D721Med (cell line): ENCODE measurements around the gene STX4.
"Not testable (repeated sequence)": the region's sequence is repeated elsewhere in the genome, so short reads cannot be mapped to it uniquely, and the experiment has no call there.

Experiments used
- DNase-seq: peaks from one replicate; pipeline ENCODE4 v3.0.0; 2011; ENCODE audit warnings: low spot score; ENCODE audit not compliant: insufficient read length
- FAIRE-seq: peaks from 2 replicates; lab custom pipeline; 2011; peaks lifted over from hg19 to GRCh38; lab: Jason Lieb, UNC
- TF ChIP-seq, protein P1 (sequence below): IDR thresholded peaks from 2 replicates; pipeline ENCODE4 v1.5.1; 2012; ENCODE audit warnings: mild to moderate bottlenecking, control low read depth; ENCODE audit not compliant: insufficient read depth; ENCODE audit errors: missing control alignments

The STX4 gene

DNA sequence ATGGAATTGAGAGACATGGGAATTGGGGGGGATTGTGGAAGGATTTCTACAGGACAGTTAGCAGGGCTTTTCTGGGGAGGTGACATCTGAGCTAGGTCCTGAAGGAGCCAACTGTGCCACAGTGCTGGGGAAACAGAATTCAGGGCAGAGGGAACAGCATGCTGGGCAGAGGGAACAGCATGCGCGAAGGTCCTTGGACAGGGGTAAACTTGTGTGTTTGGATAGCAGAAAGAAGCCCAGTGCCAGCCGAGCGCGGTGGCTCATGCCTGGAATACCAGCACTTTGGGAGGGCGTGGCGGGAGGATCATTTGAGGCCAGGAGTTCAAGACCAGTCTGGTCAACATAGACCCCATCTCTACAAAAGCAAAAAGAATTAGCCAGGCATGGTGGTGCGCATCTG is 26.8 kb upstream of the STX4 start:
- FAIRE-seq (no peak), DNase-seq (no peak)
- TF ChIP-seq, protein P1, sequence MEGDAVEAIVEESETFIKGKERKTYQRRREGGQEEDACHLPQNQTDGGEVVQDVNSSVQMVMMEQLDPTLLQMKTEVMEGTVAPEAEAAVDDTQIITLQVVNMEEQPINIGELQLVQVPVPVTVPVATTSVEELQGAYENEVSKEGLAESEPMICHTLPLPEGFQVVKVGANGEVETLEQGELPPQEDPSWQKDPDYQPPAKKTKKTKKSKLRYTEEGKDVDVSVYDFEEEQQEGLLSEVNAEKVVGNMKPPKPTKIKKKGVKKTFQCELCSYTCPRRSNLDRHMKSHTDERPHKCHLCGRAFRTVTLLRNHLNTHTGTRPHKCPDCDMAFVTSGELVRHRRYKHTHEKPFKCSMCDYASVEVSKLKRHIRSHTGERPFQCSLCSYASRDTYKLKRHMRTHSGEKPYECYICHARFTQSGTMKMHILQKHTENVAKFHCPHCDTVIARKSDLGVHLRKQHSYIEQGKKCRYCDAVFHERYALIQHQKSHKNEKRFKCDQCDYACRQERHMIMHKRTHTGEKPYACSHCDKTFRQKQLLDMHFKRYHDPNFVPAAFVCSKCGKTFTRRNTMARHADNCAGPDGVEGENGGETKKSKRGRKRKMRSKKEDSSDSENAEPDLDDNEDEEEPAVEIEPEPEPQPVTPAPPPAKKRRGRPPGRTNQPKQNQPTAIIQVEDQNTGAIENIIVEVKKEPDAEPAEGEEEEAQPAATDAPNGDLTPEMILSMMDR: no peak

DNA sequence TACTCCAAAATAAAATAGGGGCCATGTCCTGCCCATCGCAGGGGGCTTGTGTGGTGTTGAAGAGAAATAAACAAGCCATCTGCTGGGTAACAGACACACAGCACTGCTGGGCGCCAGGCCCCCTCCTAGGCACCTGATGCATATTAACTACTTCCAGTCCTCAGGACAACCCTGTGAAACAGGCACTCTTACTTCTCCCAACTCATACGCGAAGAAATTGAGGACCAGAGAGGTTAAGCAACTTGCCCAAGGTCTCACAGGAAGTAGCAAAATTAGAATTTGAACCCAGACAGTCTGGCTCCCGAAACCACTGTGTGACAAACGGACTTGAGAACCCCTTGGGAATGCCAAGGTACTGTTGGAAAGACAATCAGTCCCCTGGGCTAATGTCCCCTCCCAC is 25.7 kb upstream of the STX4 start:
- DNase-seq (no peak), FAIRE-seq (no peak)
- TF ChIP-seq, protein P1: no peak

DNA sequence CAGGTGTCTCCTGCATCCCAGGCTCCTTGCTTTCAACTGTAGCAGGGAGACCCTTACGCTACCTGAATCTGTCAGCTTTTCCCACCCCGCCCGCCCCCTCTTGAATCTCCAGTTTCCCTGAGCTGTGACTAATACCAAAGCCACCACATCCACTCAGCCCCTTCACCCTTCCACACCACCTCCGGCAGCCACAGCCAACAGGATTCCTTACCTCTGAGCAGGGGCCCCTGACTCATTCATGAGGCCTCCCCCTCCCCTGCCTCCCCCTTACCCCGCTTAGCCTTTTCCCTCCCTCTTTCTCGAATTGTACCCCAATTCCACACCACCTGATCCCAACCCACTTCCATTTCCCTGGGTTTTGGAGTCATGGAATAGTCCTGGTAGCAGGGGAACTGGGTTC is 25.2 kb upstream of the STX4 start:
- TF ChIP-seq, protein P1: no peak
- no peak for FAIRE-seq
- no peak for DNase-seq

DNA sequence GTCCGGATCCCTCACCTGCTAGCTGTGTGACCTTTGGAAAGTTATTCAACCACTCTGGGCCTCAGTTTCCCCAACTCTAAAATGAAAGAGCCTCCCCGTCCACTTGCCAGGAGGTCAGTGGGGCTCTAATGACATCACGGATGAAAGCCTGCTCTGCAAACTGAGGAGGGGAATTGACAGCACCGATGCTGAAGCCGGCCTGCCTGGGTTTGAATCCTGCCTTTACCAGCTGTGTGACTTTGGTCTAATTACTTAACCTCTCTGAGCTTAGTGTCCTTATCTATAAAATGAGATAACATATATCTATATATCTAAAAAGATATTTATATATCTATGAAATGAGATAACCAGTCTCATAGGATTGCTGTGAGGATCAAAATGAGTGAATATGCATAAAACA is 24.8 kb upstream of the STX4 start:
- DNase-seq (no peak), FAIRE-seq (no peak)

DNA sequence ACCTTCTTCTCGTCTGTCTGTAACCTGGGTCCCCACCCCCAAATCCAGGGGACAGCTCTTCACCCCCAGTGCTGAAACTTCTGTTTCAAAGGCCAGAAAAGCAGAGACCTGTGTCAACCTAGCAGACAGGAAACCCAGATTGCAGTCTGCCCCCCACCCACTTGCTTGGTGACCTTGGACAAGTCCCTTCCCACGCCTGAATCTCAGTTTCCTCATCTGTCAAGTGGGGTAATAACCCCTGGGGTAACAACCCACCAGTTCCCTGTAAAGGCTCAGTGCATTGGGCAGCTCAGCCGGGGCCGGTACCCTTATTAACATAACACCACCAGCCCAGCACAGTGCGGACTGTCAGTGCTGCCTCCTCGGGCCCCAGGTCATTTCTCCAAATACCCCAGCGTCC is 24.2 kb upstream of the STX4 start:
- TF ChIP-seq, protein P1: no peak
- FAIRE-seq: no peak
- no peak for DNase-seq

More for the DNA sequence above, 24.8 kb upstream of the STX4 start:
- TF ChIP-seq, protein P1: no peak

DNA sequence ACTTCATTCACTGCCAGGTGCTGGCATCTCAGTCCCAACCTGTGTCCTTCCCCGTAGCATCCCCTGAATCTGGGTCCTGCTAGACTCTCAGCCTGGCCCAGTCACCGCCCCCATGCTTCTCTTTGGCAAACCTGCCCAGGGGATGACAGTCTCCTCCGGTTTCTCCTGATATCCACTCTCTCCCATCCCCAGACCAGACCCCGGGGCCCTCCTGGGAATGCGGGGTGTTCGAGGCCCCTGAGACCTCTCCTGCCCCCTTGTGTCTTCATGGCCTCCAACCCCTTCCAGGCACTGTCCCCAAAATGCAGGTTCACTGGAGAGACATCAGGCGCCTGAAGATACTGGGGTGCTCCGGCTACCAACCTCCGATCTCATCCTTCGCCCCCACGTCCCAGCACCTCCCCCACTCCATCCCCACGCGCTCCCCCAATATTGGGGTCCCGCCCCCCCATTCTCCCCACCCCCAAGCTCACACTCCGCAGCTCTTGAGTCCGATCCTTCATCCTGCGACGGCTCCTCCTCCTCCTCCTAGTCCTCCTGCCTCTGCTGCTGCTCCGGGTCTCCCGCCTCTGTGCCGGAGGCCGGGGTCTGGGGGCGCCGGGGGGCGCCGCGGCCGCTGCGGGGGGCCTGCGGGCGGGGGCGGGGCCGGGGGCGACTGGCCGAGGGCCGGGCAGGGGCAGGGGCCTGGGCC is 23.3 kb upstream of the STX4 start:
- FAIRE-seq: no peak
- TF ChIP-seq, protein P1: no peak

DNA sequence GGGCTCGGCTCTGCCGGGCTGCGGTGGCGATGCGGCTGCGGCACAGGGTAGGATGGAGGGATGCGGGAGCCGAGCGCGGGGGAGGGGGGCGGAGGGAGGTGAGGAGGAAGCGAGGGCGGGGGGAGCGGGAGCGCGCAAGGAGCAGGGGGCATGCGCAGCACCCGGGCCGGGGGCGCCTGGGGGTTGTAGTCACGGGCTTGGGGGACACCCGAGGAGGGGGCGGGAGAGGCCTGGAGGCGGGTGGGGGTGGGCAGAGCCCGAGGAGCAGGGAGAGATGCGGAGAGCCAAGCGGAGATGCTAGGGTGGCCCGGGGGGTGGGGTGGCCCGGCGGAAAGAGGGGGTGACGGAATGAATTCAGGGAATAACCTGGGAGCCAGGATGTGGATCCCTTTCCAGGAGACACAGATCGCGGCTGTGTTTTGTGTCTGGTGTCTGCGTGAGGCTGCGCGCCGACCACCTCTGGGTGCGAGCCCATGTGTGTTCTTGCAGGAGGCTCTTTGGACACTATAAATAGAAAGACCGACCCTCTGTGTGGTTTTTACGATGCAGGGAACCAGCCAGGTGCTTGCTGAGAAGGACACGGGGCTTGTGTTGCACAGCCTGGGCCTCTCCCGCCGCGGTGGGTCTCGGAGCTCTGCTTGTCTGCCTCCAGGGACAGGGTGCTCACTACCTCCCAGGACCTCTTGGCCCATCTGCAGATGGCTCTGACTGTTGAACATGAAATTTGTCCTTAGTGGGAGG is 22.6 kb upstream of the STX4 start, which contains the start of gene STX1B:
STX1B (minus strand) TSS at position 54 of the 741 bp plus-strand sequence. CDS start 242 bp downstream, outside the sequence.
- TF ChIP-seq, protein P1: no peak
- DNase-seq (peak; percentile 97), FAIRE-seq (no peak)

More for the DNA sequence above, 23.3 kb upstream of the STX4 start:
- no peak for DNase-seq

DNA sequence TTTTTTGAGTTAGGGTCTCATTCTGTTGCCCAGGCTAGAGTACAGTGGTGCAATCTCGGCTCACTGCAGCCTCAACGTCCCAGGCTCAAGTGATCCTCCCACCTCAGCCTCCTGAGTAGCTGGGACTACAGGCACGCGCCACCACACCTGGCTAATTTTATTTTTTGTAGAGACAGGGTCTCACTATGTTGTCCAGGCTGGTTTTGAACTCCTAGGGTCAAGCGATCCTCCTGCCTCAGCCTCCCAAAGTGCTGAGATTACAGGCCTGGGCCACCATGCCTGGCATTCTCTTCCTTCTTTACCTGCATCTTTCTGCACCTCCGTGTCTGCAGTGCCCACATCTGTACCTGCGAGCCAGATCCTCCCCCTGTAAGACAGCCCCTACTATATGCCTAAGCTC is 21.5 kb upstream of the STX4 start:
- not testable (repeated sequence) for DNase-seq, FAIRE-seq

DNA sequence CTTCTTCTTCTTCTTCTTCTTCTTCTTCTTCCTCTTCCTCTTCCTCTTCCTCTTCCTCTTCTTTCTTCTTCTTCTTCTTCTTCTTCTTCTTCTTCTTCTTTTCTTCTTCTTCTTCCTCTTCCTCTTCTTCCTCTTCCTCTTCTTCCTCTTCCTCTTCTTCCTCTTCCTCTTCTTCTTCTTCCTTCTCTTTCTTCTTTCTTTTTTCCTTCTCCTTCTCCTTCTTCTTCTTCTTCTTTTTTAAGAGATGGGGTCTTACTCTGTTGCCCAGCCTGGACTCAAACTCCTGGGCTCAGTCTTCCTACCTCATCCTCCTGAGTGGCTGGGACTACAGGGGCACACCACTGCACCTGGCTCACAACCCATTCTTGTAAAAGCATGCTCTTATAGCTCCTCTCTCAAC is 20.1 kb upstream of the STX4 start:
- not testable (repeated sequence) for FAIRE-seq, DNase-seq
